ENCODE results near the gene PSMD3.

The PSMD3 gene

GRCh38 chr17:39995438-39995837 is 14.8 kb downstream of the PSMD3 start:
- Histone ChIP-seq H3K9ac (ENCODE audit: low read length) (no peak overlapping the region), H3K4me1 (ENCODE audit: low read length) (no peaks in the 10 kb centered on the region), H3K36me3 (replicated peaks; ENCODE audit: low read depth, low read length) (peaks cover 54% of the 10 kb centered on the region), H2AFZ (ENCODE audit: low read depth, low read length) (no peak overlapping the region), H3K4me3 (ENCODE audit: low read length) (no peak overlapping the region), H3K9me3 (ENCODE audit: insufficient read depth, low read length) (no peaks in the 10 kb centered on the region), H4K20me1 (ENCODE audit: insufficient read depth, low read length) (no peaks in the 10 kb centered on the region), H3K79me2 (ENCODE audit: low read length) (no peaks in the 10 kb centered on the region), H3K27ac (ENCODE audit: low read length) (no peak overlapping the region), H3K4me2 (ENCODE audit: low read length) (no peak overlapping the region), H3K27me3 (ENCODE audit: low read depth, low read length) (no peaks in the 10 kb centered on the region)
- no peak for TF ChIP-seq EZH2phosphoT487 (IDR thresholded peaks at IDR 0.05; ENCODE audit: low read depth)
- no peak for TF ChIP-seq CTCF (IDR thresholded peaks at IDR 0.05; ENCODE audit: low read depth, low read length)

- H4K20me1 ChIP-seq (ENCODE audit: insufficient read depth, low read length) = no peaks in the 10 kb centered on the region
- H3K27me3 ChIP-seq (ENCODE audit: low read depth, low read length) = no peaks in the 10 kb centered on the region
- TF ChIP-seq EZH2phosphoT487 (IDR thresholded peaks at IDR 0.05; ENCODE audit: low read depth) = no peak
- TF ChIP-seq CTCF (IDR thresholded peaks at IDR 0.05; ENCODE audit: low read depth, low read length) = no peak
- H3K9ac ChIP-seq (ENCODE audit: low read length) = no peak overlapping the region
- H3K4me1 ChIP-seq (ENCODE audit: low read length) = no peaks in the 10 kb centered on the region
- H3K4me3 ChIP-seq (ENCODE audit: low read length) = no peak overlapping the region
- H2AFZ ChIP-seq (ENCODE audit: low read depth, low read length) = no peak overlapping the region
- H3K9me3 ChIP-seq (ENCODE audit: insufficient read depth, low read length) = no peaks in the 10 kb centered on the region
- H3K36me3 ChIP-seq (replicated peaks; ENCODE audit: low read depth, low read length) = peaks cover 49% of the 10 kb centered on the region
- no peak overlapping the region for H3K4me2 ChIP-seq (ENCODE audit: low read length)
- H3K27ac ChIP-seq (ENCODE audit: low read length) = no peak overlapping the region
- H3K79me2 ChIP-seq (ENCODE audit: low read length) = no peaks in the 10 kb centered on the region
These were observed 15.6 kb downstream of the PSMD3 start for GRCh38 chr17:39996162-39996561.

GRCh38 chr17:39996800-39997199 is 16.2 kb downstream of the PSMD3 start:
- Histone ChIP-seq H3K9me3 (ENCODE audit: insufficient read depth, low read length) (no peaks in the 10 kb centered on the region), H3K4me2 (ENCODE audit: low read length) (no peak overlapping the region), H2AFZ (ENCODE audit: low read depth, low read length) (no peak overlapping the region), H3K9ac (ENCODE audit: low read length) (no peak overlapping the region), H3K79me2 (ENCODE audit: low read length) (no peaks in the 10 kb centered on the region), H3K27ac (ENCODE audit: low read length) (no peak overlapping the region), H3K27me3 (ENCODE audit: low read depth, low read length) (no peaks in the 10 kb centered on the region), H4K20me1 (ENCODE audit: insufficient read depth, low read length) (no peaks in the 10 kb centered on the region), H3K4me1 (ENCODE audit: low read length) (no peaks in the 10 kb centered on the region), H3K4me3 (ENCODE audit: low read length) (no peak overlapping the region), H3K36me3 (replicated peaks; ENCODE audit: low read depth, low read length) (peaks cover 46% of the 10 kb centered on the region)
- TF ChIP-seq CTCF (IDR thresholded peaks at IDR 0.05; ENCODE audit: low read depth, low read length) = no peak
- TF ChIP-seq EZH2phosphoT487 (IDR thresholded peaks at IDR 0.05; ENCODE audit: low read depth) = no peak

- H3K27ac ChIP-seq (ENCODE audit: low read length) = no peak overlapping the region
- no peak overlapping the region for H3K9ac ChIP-seq (ENCODE audit: low read length)
- no peaks in the 10 kb centered on the region for H3K9me3 ChIP-seq (ENCODE audit: insufficient read depth, low read length)
- no peak overlapping the region for H3K4me3 ChIP-seq (ENCODE audit: low read length)
- H3K4me1 ChIP-seq (ENCODE audit: low read length) = no peaks in the 10 kb centered on the region
- no peak for TF ChIP-seq CTCF (IDR thresholded peaks at IDR 0.05; ENCODE audit: low read depth, low read length)
- no peak for TF ChIP-seq EZH2phosphoT487 (IDR thresholded peaks at IDR 0.05; ENCODE audit: low read depth)
- H3K4me2 ChIP-seq (ENCODE audit: low read length) = no peak overlapping the region
- H4K20me1 ChIP-seq (ENCODE audit: insufficient read depth, low read length) = no peaks in the 10 kb centered on the region
- H3K36me3 ChIP-seq (replicated peaks; ENCODE audit: low read depth, low read length) = peaks cover 40% of the 10 kb centered on the region
- no peaks in the 10 kb centered on the region for H3K27me3 ChIP-seq (ENCODE audit: low read depth, low read length)
- H2AFZ ChIP-seq (ENCODE audit: low read depth, low read length) = no peak overlapping the region
- H3K79me2 ChIP-seq (ENCODE audit: low read length) = no peaks in the 10 kb centered on the region
These were observed 16.9 kb downstream of the PSMD3 start for GRCh38 chr17:39997543-39997942.
